OCI-LY3 (cell line): ENCODE measurements around the gene ILKAP.

Experiments used
- EZH2phosphoT487 ChIP-seq: fragments of 200-600 bp; shearing (Covaris generic); IDR thresholded peaks from 2 replicates; pipeline ENCODE4 v1.6.1; 2018; ENCODE audit warnings: antibody characterized with exemption, mixed run types, low read depth
- TF ChIP-seq, protein P1 (sequence below): fragments of 200-600, 300-600 bp; sonication (generic); IDR thresholded peaks from 2 replicates; pipeline ENCODE4 v1.5.1; 2014; ENCODE audit warnings: antibody characterized with exemption, low read length, low read depth

DNA sequence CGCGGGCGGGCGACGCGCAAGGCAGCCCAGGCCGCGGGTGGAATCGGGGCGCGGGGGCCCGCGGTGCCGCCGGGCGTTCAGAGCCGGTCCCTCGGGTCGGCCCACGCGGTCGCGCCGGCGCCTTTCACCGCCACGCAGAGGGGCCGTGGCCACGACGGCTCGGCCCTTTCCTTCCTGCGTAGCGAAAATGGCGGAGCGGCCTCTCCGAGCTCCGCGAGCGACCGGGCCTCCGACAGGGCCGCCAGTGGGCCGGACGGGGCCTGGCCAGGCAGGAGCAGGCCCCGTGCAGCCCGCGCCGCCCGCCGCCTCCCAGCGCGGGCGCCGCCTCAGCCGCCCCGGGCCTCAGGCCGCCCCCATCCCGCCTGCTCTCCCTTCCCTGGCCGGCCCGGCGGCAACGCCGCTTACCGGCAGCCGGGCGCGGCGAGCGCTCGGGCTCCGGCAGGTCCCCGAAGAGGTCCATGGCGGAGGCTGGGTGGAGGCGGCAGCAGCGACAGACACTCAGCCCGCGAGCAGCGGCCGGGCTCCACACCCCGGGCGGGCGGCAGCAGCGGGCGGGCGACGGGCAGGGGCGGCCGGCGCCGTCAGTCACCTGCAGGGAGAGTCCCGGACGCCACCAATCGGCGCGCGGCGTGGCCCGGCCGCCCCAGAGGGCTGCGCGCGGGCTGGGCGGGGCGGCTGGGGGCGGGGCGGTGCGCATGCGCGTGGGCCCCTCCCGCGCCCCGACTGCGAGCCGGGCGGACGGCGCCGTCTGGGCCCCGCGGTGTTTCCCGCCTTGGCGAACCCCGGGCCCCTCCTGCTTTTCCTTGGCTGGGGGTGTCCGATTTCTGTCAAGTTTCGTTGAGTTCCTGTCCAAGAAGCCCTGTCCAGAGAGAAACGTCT, at the start of gene ILKAP:
- TF ChIP-seq, protein P1, sequence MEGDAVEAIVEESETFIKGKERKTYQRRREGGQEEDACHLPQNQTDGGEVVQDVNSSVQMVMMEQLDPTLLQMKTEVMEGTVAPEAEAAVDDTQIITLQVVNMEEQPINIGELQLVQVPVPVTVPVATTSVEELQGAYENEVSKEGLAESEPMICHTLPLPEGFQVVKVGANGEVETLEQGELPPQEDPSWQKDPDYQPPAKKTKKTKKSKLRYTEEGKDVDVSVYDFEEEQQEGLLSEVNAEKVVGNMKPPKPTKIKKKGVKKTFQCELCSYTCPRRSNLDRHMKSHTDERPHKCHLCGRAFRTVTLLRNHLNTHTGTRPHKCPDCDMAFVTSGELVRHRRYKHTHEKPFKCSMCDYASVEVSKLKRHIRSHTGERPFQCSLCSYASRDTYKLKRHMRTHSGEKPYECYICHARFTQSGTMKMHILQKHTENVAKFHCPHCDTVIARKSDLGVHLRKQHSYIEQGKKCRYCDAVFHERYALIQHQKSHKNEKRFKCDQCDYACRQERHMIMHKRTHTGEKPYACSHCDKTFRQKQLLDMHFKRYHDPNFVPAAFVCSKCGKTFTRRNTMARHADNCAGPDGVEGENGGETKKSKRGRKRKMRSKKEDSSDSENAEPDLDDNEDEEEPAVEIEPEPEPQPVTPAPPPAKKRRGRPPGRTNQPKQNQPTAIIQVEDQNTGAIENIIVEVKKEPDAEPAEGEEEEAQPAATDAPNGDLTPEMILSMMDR = no peak
- no peak for TF ChIP-seq EZH2phosphoT487
